ENCODE data around the gene ARL13B. TPM values are rescaled to one million over a fixed set of nuclear protein-coding genes. Genes with fewer than 3 reads are reported as not detected.
A peak's percentile ranks its signal among the peaks of the same experiment; 100 is the strongest.
"Not testable (repeated sequence)": the region's sequence is repeated elsewhere in the genome, so short reads cannot be mapped to it uniquely, and the experiment has no call there.

ARL13B gene
- 10 to 100 TPM; 19.7 to 28.2 (median 23.6) TPM for total RNA-seq

- no peaks in the 10 kb centered on the region for H3K9me3 ChIP-seq
- DNase-seq, result peak; percentile 93 to 99
- H3K36me3 ChIP-seq, result no peaks in the 10 kb centered on the region
- ATAC-seq (ENCODE audit: low FRiP score in 2 of 2), result peak; percentile 100
- 0% methylated on average over 56 to 60 of the region's 66 CpGs for WGBS, 2 donors
- H3K27ac ChIP-seq, result peak within 1 kb of the TSS; percentile 91 to 95 (median 92)
- no peaks in the 10 kb centered on the region for H3K27me3 ChIP-seq
- TF ChIP-seq POLR2A (IDR thresholded peaks at IDR 0.05) (peak in 3 of 4 donors; percentile 79 to 89 (median 87)), EP300 (IDR thresholded peaks at IDR 0.05) (peak in 1 of 4 donors; percentile 31), POLR2AphosphoS5 (IDR thresholded peaks at IDR 0.05) (peak; percentile 88 to 95)
- TF ChIP-seq, protein P1, sequence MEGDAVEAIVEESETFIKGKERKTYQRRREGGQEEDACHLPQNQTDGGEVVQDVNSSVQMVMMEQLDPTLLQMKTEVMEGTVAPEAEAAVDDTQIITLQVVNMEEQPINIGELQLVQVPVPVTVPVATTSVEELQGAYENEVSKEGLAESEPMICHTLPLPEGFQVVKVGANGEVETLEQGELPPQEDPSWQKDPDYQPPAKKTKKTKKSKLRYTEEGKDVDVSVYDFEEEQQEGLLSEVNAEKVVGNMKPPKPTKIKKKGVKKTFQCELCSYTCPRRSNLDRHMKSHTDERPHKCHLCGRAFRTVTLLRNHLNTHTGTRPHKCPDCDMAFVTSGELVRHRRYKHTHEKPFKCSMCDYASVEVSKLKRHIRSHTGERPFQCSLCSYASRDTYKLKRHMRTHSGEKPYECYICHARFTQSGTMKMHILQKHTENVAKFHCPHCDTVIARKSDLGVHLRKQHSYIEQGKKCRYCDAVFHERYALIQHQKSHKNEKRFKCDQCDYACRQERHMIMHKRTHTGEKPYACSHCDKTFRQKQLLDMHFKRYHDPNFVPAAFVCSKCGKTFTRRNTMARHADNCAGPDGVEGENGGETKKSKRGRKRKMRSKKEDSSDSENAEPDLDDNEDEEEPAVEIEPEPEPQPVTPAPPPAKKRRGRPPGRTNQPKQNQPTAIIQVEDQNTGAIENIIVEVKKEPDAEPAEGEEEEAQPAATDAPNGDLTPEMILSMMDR (IDR thresholded peaks at IDR 0.05), result peak in 2 of 6 experiments; percentile 19 to 21
- peak within 1 kb of the TSS; percentile 45 to 89 (median 76) for H3K4me3 ChIP-seq
- peaks cover 7 to 23% (median 10%) of the 10 kb centered on the region in 4 donors for H3K4me1 ChIP-seq
These were observed at the start of gene ARL13B for GRCh38 chr3:93979850-93980676. Gene ARL13B, plus strand, starts transcription at chr3:93980155. Its CDS starts 269 bp downstream, at chr3:93980424.

- DNase-seq, result no peak
- Histone ChIP-seq H3K27ac (no peak overlapping the region), H3K9me3 (no peaks in the 10 kb centered on the region), H3K4me1 (peaks cover 0 to 4% (median 0%) of the 10 kb centered on the region in 4 donors), H3K27me3 (no peaks in the 10 kb centered on the region), H3K36me3 (peaks cover 0 to 2% (median 0%) of the 10 kb centered on the region in 4 donors), H3K4me3 (no peak overlapping the region)
- 88 to 92% methylated on average over 5 of the region's 5 CpGs for WGBS, 2 donors
- no peak for ATAC-seq (ENCODE audit: low FRiP score in 2 of 2)
- TF ChIP-seq POLR2A (IDR thresholded peaks at IDR 0.05) (no peak), POLR2AphosphoS5 (IDR thresholded peaks at IDR 0.05) (no peak), EP300 (IDR thresholded peaks at IDR 0.05) (no peak)
- TF ChIP-seq, protein P1 (IDR thresholded peaks at IDR 0.05), result no peak
These were observed 48.2 kb upstream of the ARL13B start for GRCh38 chr3:93931597-93932229.

GRCh38 chr3:93934366-93935046, 45.4 kb upstream of the ARL13B start:
- H3K27ac ChIP-seq, result no peak overlapping the region
- no peaks in the 10 kb centered on the region for H3K9me3 ChIP-seq
- 79 to 85% methylated on average over 5 of the region's 5 CpGs for WGBS, 2 donors
- no peak for TF ChIP-seq POLR2AphosphoS5 (IDR thresholded peaks at IDR 0.05)
- no peak for TF ChIP-seq EP300 (IDR thresholded peaks at IDR 0.05)
- TF ChIP-seq POLR2A (IDR thresholded peaks at IDR 0.05), result no peak
- TF ChIP-seq, protein P1 (IDR thresholded peaks at IDR 0.05), result no peak
- no peaks in the 10 kb centered on the region for H3K27me3 ChIP-seq
- H3K4me1 ChIP-seq, result peaks cover 0 to 4% (median 0%) of the 10 kb centered on the region in 4 donors
- ATAC-seq (ENCODE audit: low FRiP score in 2 of 2) (no peak), DNase-seq (no peak)
- H3K4me3 ChIP-seq, result no peak overlapping the region
- H3K36me3 ChIP-seq, result no peaks in the 10 kb centered on the region

- ATAC-seq (ENCODE audit: low FRiP score in 2 of 2), result no peak
- Histone ChIP-seq H3K9me3 (no peaks in the 10 kb centered on the region), H3K4me3 (no peak overlapping the region), H3K27ac (no peak overlapping the region), H3K36me3 (no peaks in the 10 kb centered on the region), H3K4me1 (no peaks in the 10 kb centered on the region), H3K27me3 (no peaks in the 10 kb centered on the region)
- WGBS, 2 donors, result 95 to 96% methylated on average over 1 of the region's 1 CpG
- TF ChIP-seq, protein P1 (IDR thresholded peaks at IDR 0.05), result no peak
- no peak for TF ChIP-seq POLR2A (IDR thresholded peaks at IDR 0.05)
- no peak for TF ChIP-seq POLR2AphosphoS5 (IDR thresholded peaks at IDR 0.05)
- TF ChIP-seq EP300 (IDR thresholded peaks at IDR 0.05), result no peak
- DNase-seq, result no peak
These were observed 43.4 kb upstream of the ARL13B start for GRCh38 chr3:93936549-93936948.

GRCh38 chr3:93937485-93937884, 42.5 kb upstream of the ARL13B start:
- not testable (repeated sequence) for H3K27me3 ChIP-seq; DNase-seq; H3K27ac ChIP-seq; ATAC-seq (ENCODE audit: low FRiP score in 2 of 2); H3K4me1 ChIP-seq; H3K36me3 ChIP-seq; H3K4me3 ChIP-seq; H3K9me3 ChIP-seq
- WGBS, 2 donors, result 92 to 94% methylated on average over 6 of the region's 6 CpGs

DNA sequence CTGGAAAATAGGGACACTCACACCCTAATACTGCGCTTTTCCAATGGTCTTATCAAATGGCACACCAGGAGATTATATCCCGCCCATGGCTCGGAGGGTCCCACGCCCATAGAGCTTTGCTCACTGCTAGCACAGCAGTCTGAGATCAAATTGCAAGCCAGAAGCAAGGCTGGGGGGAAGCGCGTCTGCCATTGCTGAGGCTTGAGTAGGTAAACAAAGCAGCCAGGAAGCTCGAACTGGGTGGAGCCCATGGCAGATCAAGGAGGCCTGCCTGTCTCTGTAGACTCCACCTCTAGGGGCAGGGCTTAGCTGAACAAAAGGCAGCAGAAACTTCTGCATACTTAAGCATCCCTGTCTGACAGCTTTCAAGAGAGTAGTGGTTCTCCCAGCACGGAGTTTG, 30.0 kb upstream of the ARL13B start:
- DNase-seq; H3K36me3 ChIP-seq; H3K4me1 ChIP-seq; H3K27ac ChIP-seq; ATAC-seq (ENCODE audit: low FRiP score in 2 of 2); H3K27me3 ChIP-seq; H3K4me3 ChIP-seq: not testable (repeated sequence)
- peaks cover 0 to 11% (median 3%) of the 10 kb centered on the region in 4 donors for H3K9me3 ChIP-seq
- 70 to 90% methylated on average over 2 to 8 of the region's 8 CpGs for WGBS, 2 donors

Data from upper lobe of left lung (tissue), 6 donors.